ENCODE data around the gene UPK3A.

Gene UPK3A

GRCh38 chr22:45332001-45332400 lies 47.3 kb downstream of the UPK3A start:
- no peak for DNase-seq

GRCh38 chr22:45334068-45334467 lies 49.3 kb downstream of the UPK3A start:
- no peak for DNase-seq

- no peak for DNase-seq
Measured at GRCh38 chr22:45334528-45334927, 49.8 kb downstream of the UPK3A start.

DNA sequence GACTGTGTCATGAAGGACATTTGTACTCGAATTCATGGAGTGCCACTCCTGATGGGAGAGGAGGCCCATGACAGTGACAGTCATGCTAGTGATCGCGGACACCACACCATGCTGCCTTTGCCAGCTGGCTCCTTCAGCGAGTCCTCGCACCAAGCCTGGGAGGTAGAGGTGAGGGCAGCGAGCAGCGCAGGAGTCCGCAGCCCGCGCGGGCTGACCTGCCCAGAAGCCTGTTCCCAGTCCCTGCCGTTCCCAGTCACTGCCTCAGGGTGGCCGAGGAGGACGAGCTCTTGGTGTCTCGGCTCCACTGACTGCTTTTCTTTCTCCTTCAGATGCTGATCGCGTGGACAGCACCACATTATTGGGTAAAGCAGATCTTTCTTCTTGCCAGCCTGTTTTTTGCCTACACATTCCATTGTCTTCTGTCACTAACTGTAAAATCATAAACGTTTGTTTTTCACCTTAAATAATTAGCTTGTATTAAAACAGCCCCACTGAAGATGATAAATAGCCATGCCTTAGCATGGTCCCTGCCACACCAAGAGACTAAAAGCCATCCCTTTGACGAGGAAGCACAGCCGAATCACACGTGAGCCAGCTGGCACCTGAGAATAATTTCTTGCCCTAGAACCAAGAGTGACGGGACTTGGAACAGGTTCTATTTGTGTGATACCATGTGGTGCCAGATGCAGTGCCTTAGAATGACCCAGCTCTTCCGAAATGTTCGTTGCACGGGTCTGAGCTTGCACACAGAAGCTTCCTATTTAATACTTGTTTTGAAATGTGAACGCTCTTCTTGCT lies 50.5 kb downstream of the UPK3A start:
- no peak for DNase-seq

DNA sequence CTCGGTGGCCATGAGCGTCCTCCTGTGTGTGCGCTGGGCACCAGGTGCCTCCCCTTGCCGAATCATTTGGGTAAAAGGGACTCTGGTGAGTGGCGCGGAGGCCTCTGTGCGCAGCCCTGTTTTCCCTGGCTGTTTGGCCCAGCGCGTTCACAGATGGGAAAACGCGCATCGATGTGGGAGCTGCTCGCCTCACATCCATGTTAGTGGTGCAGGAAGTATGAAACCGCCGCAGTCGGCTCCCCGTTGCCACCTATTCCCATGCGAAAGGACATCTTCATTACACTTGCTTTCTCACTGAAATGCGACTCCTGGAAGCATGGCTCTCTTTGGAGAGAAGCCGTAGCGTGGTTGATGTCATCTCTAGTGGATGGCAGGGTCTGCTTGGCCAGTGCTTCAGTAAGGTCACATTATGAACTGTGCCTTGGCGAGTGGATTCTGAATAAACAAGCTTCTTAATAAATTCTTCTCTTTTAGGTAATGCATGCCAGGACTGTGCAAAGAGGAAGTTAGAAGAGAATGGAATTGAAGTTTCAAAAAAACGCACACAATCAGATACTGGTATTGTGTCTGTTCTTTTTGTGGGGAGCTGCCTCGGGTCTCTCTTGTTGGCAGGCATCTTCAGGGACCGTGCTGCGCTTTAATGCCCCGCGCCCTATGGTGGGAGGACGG lies 51.2 kb downstream of the UPK3A start:
- no peak for DNase-seq

DNA sequence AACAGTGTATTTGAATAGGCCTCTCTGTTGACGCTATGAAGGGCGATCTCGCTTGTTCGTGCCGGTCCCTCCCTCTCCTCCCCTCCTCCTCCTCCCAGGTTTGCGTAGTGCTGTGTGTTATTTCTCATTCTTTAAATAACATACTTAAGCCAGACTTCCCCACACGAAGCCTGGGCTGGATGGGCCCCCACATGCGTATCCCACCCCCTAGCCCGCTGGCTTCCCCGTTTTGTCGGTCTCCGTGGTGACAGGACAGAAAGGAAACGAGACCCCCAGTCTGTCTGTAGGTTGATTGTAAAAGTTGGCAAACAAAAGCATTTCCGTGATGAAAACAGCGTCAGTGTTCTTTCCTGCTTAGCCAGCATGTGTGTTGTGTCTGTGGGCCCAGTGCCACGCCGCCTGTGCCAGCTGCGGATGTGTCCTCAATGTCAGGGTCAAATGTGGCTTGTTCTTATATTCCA lies 52.3 kb downstream of the UPK3A start:
- DNase-seq = no peak

DNA sequence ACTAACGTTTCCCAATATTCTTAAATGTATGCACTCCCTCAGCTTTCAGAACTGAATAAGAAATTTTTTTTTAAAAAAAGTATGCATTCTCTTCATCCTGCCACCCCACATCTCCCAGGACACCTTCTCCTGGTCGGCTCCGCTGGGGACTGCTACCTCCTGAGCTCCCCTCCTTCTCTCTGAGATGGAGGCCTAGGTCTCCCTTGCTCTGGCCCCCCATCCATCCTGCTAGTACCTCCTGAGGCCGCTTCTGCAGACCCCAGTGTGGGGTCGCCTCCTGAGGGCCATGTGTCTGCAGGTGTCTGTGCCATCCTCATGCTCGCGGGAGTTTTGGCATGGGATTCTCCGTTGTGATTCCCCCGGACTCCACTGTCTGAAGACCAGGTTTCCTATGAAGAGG lies 52.8 kb downstream of the UPK3A start:
- DNase-seq = no peak

GRCh38 chr22:45338795-45339194 lies 54.0 kb downstream of the UPK3A start:
- no peak for DNase-seq

DNA sequence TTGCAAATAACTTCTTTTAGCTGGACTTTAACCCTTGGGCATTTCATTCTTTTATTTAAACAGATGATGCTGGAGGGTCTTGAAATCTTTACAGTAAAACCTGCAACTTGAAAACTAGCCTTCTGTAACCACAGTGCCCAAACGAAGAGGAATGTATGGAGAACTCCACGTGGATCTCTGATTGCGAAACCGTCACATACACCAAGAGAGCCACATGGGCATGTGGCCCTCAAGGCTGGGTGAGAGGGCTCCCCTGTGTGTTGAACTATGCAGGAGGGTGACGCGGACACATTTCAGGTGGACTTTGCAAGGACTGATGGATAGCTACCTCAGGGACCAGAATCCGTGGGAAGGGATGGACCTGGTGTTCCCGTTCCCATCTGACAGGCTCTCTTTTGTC lies 55.6 kb downstream of the UPK3A start:
- DNase-seq = no peak

- DNase-seq = no peak
Measured at GRCh38 chr22:45341498-45341897, 56.7 kb downstream of the UPK3A start.

DNA sequence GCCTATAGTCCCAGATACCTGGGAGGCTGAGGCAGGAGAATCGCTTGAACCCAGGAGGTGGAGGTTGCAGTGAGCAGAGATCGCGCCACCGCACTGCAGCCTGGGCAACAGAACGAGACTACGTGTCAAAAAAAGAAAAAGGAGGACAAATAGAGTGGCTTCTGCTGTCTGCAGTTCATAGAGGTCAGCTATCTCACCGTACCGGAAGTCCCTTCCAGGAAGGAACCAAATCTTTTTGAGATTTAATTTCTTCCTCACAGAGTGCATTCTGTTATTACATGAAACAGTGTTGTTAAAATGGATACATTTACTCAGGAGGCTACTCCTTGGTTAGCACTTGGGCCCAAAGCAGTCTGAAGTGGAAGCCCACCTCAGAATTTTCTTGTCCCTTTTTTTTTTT lies 58.4 kb downstream of the UPK3A start:
- no peak for DNase-seq

DNA sequence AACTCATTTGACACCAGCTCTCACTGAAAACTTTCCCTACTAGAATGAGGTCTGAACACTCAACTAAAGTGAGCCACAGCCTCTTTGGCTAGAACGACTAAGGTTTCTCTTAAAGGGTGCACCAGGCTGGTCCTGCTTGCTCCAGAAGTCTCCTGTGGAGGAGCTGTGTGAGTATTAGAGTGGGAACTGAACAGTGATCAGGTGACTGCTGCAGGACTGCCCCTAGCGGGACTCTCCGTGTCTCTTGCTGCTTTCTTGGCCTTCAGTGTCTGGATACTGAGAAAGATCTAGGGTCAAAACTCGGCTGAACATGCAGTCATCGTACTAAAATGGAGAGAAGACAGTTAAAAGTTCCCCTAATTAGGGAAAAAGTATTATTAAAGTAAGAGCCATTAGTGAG lies 59.6 kb downstream of the UPK3A start:
- DNase-seq = no peak
